HEK293 (cell line): ENCODE data around the gene KRTAP5-7.

Experiments used
- CTCF ChIA-PET: fragments of 350-600 bp; formaldehyde crosslinking; extraction: SDS; loops from one replicate; lab custom pipeline; 2021; ENCODE audit warnings: antibody characterized with exemption; lab: Yijun Ruan, JAX
- POLR2A ChIA-PET: fragments of 300-600 bp; formaldehyde crosslinking; extraction: SDS; loops from one replicate; lab custom pipeline; 2020; ENCODE audit warnings: antibody characterized with exemption, inconsistent platforms; lab: Yijun Ruan, JAX
- H3K27ac ChIP-seq: fragments of 200-500 bp; sonication (Bioruptor generic); 2 replicates; pipeline ENCODE4 v1.5.1; 2014; ENCODE audit warnings: low read depth, low read length, control low read depth, inconsistent platforms; ENCODE audit errors: extremely low read depth
- H3K36me3 ChIP-seq, 2 experiments: fragments of 200-500 bp in 1 of 2; sonication (Bioruptor generic) in 1 of 2; 1 replicate in 1 of 2; 2 replicates in 1 of 2; pipeline ENCODE4 v1.5.1; 2014 to 2017; ENCODE audit warnings: inconsistent platforms in 2 of 2, low read length in 2 of 2; ENCODE audit not compliant: control insufficient read depth in 2 of 2, insufficient read depth in 1 of 2
- H3K4me1 ChIP-seq: fragments of 200-500 bp; sonication (Bioruptor generic); 2 replicates; pipeline ENCODE4 v1.5.1; 2014; ENCODE audit warnings: mild to moderate bottlenecking, low read length, inconsistent platforms; ENCODE audit not compliant: control insufficient read depth, insufficient read depth
- H3K4me3 ChIP-seq: 2 replicates; pipeline ENCODE4 v1.5.1; 2011; ENCODE audit warnings: low read depth, mild to moderate bottlenecking, control low read depth, low read length, moderate library complexity
- H3K9me3 ChIP-seq: fragments of 200-500 bp; sonication (Bioruptor generic); 2 replicates; pipeline ENCODE4 v1.5.1; 2014; ENCODE audit warnings: low read depth, low read length, inconsistent platforms; ENCODE audit not compliant: control insufficient read depth, insufficient read depth
- ZNF350 ChIP-seq: fragments of 450-650 bp; formaldehyde crosslinking; IDR thresholded peaks from 2 replicates; pipeline ENCODE4 v1.5.0; 2017; ENCODE audit warnings: missing biosample characterization, mild to moderate bottlenecking, missing genetic modification characterization
- ZNF366 ChIP-seq: fragments of 450-650 bp; formaldehyde crosslinking; conservative IDR thresholded peaks from 2 replicates; pipeline ENCODE4 v1.5.1; 2016; ENCODE audit warnings: missing biosample characterization, missing genetic modification characterization
- ZNF529 ChIP-seq: fragments of 450-650 bp; formaldehyde crosslinking; IDR thresholded peaks from 2 replicates; pipeline ENCODE4 v1.5.1; 2017; ENCODE audit warnings: missing genetic modification characterization, missing biosample characterization; ENCODE audit not compliant: insufficient replicate concordance
- ZNF558 ChIP-seq: fragments of 450-650 bp; formaldehyde crosslinking; IDR thresholded peaks from 2 replicates; pipeline ENCODE4 v1.5.1; 2016; ENCODE audit warnings: missing biosample characterization, missing genetic modification characterization
- TF ChIP-seq, protein P1 (sequence below): fragments of 450-650 bp; formaldehyde crosslinking; IDR thresholded peaks from 2 replicates; pipeline ENCODE4 v1.5.1; 2016; ENCODE audit warnings: missing biosample characterization, missing genetic modification characterization, borderline replicate concordance
- TF ChIP-seq, protein P2 (sequence below): fragments of 450-650 bp; formaldehyde crosslinking; IDR thresholded peaks from 2 replicates; pipeline ENCODE4 v1.5.1; 2016; ENCODE audit warnings: missing biosample characterization, missing genetic modification characterization
- TF ChIP-seq, protein P3 (sequence below): fragments of 450-650 bp; formaldehyde crosslinking; IDR thresholded peaks from 2 replicates; pipeline ENCODE4 v1.5.1; 2017; ENCODE audit warnings: missing biosample characterization, missing genetic modification characterization
- TF ChIP-seq, protein P4 (sequence below): fragments of 450-650 bp; formaldehyde crosslinking; conservative IDR thresholded peaks from 2 replicates; pipeline ENCODE4 v1.5.1; 2016; ENCODE audit warnings: low read depth, missing biosample characterization, missing genetic modification characterization

KRTAP5-7 gene

DNA sequence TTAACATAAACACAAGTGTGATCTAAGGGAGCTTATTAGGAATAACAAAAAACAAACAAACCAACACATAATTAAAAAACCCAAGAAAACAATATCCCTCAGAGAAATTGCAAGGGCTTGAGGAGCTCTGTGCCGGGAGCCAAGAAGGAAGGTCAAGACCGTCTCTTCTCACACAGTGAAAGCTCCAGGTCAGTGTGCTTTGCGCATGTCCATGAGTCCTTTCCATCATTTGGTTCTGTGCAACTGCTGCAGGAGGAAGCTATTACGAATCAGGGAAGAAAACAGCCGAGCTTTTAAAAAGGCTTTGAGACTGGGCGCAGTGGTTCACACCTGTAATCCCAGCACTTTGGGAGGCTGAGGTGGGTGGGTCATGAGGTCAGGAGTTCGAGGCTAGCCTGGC lies 15.3 kb downstream of the KRTAP5-7 start (continued):
- TF ChIP-seq, protein P1, sequence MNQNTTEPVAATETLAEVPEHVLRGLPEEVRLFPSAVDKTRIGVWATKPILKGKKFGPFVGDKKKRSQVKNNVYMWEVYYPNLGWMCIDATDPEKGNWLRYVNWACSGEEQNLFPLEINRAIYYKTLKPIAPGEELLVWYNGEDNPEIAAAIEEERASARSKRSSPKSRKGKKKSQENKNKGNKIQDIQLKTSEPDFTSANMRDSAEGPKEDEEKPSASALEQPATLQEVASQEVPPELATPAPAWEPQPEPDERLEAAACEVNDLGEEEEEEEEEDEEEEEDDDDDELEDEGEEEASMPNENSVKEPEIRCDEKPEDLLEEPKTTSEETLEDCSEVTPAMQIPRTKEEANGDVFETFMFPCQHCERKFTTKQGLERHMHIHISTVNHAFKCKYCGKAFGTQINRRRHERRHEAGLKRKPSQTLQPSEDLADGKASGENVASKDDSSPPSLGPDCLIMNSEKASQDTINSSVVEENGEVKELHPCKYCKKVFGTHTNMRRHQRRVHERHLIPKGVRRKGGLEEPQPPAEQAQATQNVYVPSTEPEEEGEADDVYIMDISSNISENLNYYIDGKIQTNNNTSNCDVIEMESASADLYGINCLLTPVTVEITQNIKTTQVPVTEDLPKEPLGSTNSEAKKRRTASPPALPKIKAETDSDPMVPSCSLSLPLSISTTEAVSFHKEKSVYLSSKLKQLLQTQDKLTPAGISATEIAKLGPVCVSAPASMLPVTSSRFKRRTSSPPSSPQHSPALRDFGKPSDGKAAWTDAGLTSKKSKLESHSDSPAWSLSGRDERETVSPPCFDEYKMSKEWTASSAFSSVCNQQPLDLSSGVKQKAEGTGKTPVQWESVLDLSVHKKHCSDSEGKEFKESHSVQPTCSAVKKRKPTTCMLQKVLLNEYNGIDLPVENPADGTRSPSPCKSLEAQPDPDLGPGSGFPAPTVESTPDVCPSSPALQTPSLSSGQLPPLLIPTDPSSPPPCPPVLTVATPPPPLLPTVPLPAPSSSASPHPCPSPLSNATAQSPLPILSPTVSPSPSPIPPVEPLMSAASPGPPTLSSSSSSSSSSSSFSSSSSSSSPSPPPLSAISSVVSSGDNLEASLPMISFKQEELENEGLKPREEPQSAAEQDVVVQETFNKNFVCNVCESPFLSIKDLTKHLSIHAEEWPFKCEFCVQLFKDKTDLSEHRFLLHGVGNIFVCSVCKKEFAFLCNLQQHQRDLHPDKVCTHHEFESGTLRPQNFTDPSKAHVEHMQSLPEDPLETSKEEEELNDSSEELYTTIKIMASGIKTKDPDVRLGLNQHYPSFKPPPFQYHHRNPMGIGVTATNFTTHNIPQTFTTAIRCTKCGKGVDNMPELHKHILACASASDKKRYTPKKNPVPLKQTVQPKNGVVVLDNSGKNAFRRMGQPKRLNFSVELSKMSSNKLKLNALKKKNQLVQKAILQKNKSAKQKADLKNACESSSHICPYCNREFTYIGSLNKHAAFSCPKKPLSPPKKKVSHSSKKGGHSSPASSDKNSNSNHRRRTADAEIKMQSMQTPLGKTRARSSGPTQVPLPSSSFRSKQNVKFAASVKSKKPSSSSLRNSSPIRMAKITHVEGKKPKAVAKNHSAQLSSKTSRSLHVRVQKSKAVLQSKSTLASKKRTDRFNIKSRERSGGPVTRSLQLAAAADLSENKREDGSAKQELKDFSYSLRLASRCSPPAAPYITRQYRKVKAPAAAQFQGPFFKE (tag by site-specific recombination), result no peak
- TF ChIP-seq, protein P2, sequence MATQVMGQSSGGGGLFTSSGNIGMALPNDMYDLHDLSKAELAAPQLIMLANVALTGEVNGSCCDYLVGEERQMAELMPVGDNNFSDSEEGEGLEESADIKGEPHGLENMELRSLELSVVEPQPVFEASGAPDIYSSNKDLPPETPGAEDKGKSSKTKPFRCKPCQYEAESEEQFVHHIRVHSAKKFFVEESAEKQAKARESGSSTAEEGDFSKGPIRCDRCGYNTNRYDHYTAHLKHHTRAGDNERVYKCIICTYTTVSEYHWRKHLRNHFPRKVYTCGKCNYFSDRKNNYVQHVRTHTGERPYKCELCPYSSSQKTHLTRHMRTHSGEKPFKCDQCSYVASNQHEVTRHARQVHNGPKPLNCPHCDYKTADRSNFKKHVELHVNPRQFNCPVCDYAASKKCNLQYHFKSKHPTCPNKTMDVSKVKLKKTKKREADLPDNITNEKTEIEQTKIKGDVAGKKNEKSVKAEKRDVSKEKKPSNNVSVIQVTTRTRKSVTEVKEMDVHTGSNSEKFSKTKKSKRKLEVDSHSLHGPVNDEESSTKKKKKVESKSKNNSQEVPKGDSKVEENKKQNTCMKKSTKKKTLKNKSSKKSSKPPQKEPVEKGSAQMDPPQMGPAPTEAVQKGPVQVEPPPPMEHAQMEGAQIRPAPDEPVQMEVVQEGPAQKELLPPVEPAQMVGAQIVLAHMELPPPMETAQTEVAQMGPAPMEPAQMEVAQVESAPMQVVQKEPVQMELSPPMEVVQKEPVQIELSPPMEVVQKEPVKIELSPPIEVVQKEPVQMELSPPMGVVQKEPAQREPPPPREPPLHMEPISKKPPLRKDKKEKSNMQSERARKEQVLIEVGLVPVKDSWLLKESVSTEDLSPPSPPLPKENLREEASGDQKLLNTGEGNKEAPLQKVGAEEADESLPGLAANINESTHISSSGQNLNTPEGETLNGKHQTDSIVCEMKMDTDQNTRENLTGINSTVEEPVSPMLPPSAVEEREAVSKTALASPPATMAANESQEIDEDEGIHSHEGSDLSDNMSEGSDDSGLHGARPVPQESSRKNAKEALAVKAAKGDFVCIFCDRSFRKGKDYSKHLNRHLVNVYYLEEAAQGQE, result no peak
- no peak for TF ChIP-seq ZNF350 (tag by site-specific recombination)

DNA sequence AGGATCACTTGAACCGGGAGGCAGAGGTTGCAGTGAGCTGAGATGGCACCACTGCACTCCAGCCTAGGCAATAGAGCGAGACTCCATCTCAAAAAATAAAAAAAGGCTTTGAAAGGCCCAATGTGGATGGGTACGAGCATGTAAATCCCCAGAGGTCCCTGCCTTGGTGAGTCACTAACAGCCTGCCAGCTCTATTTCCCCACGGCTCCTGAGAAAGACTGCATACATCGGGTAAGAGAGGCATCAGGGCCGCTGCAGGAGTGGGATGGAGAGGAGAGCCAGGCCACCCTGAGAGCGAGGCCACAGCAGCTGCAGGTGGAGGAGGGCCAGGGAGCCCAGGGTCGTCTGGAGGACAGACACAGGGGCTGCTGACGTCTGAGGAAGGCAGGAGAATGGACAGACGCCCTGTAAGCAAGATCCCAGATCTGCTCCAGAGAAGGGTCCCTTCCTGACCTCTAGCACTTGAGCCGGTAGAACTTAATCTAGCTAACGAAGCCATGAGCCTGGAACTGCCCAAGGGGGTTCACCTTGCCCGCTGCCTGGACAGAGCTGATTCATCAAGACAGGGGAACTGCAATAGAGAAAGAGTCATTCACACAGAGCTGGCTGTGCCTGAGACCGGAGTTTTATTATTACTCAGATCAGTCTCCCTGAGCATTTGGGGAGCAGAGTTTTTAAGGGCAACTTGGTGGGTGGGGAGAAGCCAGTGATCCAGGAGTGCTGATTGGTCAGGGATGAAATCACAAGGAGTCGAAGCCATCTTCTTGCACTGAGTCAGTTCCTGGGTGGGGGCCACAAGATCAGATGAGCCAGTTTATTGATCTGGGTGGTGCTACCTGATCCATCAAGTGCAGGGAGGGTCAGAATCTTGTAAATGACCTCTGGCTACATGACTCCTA lies 16.1 kb downstream of the KRTAP5-7 start:
- TF ChIP-seq ZNF529 (tag by site-specific recombination), result no peak
- TF ChIP-seq ZNF366 (tag by site-specific recombination), result no peak
- TF ChIP-seq, protein P3, sequence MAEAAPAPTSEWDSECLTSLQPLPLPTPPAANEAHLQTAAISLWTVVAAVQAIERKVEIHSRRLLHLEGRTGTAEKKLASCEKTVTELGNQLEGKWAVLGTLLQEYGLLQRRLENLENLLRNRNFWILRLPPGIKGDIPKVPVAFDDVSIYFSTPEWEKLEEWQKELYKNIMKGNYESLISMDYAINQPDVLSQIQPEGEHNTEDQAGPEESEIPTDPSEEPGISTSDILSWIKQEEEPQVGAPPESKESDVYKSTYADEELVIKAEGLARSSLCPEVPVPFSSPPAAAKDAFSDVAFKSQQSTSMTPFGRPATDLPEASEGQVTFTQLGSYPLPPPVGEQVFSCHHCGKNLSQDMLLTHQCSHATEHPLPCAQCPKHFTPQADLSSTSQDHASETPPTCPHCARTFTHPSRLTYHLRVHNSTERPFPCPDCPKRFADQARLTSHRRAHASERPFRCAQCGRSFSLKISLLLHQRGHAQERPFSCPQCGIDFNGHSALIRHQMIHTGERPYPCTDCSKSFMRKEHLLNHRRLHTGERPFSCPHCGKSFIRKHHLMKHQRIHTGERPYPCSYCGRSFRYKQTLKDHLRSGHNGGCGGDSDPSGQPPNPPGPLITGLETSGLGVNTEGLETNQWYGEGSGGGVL, result no peak
- TF ChIP-seq, protein P4, sequence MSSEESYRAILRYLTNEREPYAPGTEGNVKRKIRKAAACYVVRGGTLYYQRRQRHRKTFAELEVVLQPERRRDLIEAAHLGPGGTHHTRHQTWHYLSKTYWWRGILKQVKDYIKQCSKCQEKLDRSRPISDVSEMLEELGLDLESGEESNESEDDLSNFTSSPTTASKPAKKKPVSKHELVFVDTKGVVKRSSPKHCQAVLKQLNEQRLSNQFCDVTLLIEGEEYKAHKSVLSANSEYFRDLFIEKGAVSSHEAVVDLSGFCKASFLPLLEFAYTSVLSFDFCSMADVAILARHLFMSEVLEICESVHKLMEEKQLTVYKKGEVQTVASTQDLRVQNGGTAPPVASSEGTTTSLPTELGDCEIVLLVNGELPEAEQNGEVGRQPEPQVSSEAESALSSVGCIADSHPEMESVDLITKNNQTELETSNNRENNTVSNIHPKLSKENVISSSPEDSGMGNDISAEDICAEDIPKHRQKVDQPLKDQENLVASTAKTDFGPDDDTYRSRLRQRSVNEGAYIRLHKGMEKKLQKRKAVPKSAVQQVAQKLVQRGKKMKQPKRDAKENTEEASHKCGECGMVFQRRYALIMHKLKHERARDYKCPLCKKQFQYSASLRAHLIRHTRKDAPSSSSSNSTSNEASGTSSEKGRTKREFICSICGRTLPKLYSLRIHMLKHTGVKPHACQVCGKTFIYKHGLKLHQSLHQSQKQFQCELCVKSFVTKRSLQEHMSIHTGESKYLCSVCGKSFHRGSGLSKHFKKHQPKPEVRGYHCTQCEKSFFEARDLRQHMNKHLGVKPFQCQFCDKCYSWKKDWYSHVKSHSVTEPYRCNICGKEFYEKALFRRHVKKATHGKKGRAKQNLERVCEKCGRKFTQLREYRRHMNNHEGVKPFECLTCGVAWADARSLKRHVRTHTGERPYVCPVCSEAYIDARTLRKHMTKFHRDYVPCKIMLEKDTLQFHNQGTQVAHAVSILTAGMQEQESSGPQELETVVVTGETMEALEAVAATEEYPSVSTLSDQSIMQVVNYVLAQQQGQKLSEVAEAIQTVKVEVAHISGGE (tag by site-specific recombination), result no peak
- no peak for TF ChIP-seq ZNF558 (tag by site-specific recombination)
- H3K9me3 ChIP-seq, result no peaks in the 10 kb centered on the region
- no peak overlapping the region for H3K4me3 ChIP-seq
- no peaks in the 10 kb centered on the region for H3K36me3 ChIP-seq
- ChIA-PET POLR2A (no interaction called here), CTCF (no interaction called here)
- no peaks in the 10 kb centered on the region for H3K4me1 ChIP-seq
- H3K27ac ChIP-seq, result no peak overlapping the region
